AG04450 (cell line): ENCODE results near the gene GPHN. TPM values are rescaled to one million over a fixed set of nuclear protein-coding genes. Genes with fewer than 3 reads are reported as not detected.
"Not testable (repeated sequence)": the region's sequence is repeated elsewhere in the genome, so short reads cannot be mapped to it uniquely, and the experiment has no call there.

Experiments used
- CTCF ChIA-PET: fragments of 300-600, 350-600 bp; formaldehyde crosslinking; extraction: SDS; loops from one replicate; lab custom pipeline; 2022; ENCODE audit warnings: antibody characterized with exemption, inconsistent platforms; lab: Charles Lee
- POLR2A ChIA-PET: fragments of 350-600 bp; formaldehyde crosslinking; extraction: SDS; loops from one replicate; lab custom pipeline; 2021; ENCODE audit warnings: antibody characterized with exemption, inconsistent platforms; lab: Yijun Ruan, JAX
- DNase-seq: peaks from one replicate; pipeline ENCODE4 v3.0.0-alpha.2; 2011; ENCODE audit warnings: low read depth, low spot score
- H3K27ac ChIP-seq: one replicate; pipeline ENCODE4 v1.5.1; 2012; ENCODE audit warnings: low read depth, low read length, control low read depth
- H3K27me3 ChIP-seq: one replicate; pipeline ENCODE4 v1.6.0; 2012; ENCODE audit warnings: low read length; ENCODE audit not compliant: control insufficient read depth, insufficient read depth
- H3K4me3 ChIP-seq: 2 replicates; pipeline ENCODE4 v1.5.1; 2011; ENCODE audit warnings: mild to moderate bottlenecking, low read depth, low read length, control low read depth
- H3K9me3 ChIP-seq: 2 replicates; pipeline ENCODE4 v1.5.1; 2012; ENCODE audit warnings: low read length; ENCODE audit not compliant: control insufficient read depth, insufficient read depth
- CTCF ChIP-seq: IDR thresholded peaks from 2 replicates; pipeline ENCODE4 v1.5.1; 2011; ENCODE audit warnings: low read depth, low read length, control low read depth, inconsistent platforms
- polyA plus RNA-seq: library from polyadenylated mRNA; depleted of rRNA; stranded (reverse); fragments of >200 nt; gene quantifications from 2 replicates; pipeline ENCODE4 v1.2.3, GENCODE V29; 2011

Gene GPHN
- polyA plus RNA-seq, 1 experiment, result 7.7 TPM

DNA sequence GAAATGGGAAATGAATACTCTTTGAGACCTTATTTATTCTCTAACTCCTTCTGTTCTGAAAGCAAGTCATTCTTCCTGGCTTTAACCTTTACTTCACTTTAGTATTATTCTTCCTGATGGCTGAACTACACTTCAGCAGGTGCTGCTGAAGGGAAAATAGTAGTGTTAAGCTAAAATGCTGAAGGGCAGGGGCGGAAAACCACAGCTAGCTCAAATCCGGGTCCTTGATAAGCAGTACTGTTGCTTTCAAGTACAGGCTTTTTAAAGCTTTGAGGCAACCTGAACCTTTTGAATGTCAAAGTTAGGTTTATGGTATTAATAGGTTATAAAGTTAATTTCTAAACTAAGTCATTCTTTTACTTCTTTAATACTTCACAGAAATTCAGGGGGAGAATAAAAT lies 11.0 kb upstream of the GPHN start:
- no peak for DNase-seq
- Histone ChIP-seq H3K27me3 (peaks cover 2% of the 10 kb centered on the region), H3K9me3 (no peaks in the 10 kb centered on the region), H3K27ac (no peak overlapping the region), H3K4me3 (no peak overlapping the region)
- ChIA-PET POLR2A (no interaction called here), CTCF (interaction anchor here (0.6 to 3.6 kb wide), 4 partner anchors 10 to 409 kb away, joined by 4 to 23 read pairs (median 12); partner anchors contain the start of gene GPHN)
- TF ChIP-seq CTCF, result no peak

- ChIA-PET POLR2A (interaction anchor here (1.6 kb wide), 1 partner anchor 10 kb away, joined by 5 read pairs; the partner anchor contains the start of gene GPHN), CTCF (interaction anchor here (0.6 to 3.6 kb wide), 10 partner anchors 9 to 898 kb away, joined by 3 to 23 read pairs (median 4); partner anchors contain the start of gene GPHN)
- no peaks in the 10 kb centered on the region for H3K9me3 ChIP-seq
- H3K27ac ChIP-seq, result no peak overlapping the region
- TF ChIP-seq CTCF, result no peak
- no peak overlapping the region for H3K4me3 ChIP-seq
- DNase-seq, result no peak
- no peaks in the 10 kb centered on the region for H3K27me3 ChIP-seq
Measured at GRCh38 chr14:66498311-66498710, 9.6 kb upstream of the GPHN start.

- ChIA-PET POLR2A (no interaction called here), CTCF (no interaction called here)
- no peak overlapping the region for H3K27ac ChIP-seq
- no peaks in the 10 kb centered on the region for H3K9me3 ChIP-seq
- H3K4me3 ChIP-seq, result no peak overlapping the region
- DNase-seq, result no peak
- no peak for TF ChIP-seq CTCF
- no peaks in the 10 kb centered on the region for H3K27me3 ChIP-seq
Measured at GRCh38 chr14:66501592-66501991, 6.4 kb upstream of the GPHN start.

DNA sequence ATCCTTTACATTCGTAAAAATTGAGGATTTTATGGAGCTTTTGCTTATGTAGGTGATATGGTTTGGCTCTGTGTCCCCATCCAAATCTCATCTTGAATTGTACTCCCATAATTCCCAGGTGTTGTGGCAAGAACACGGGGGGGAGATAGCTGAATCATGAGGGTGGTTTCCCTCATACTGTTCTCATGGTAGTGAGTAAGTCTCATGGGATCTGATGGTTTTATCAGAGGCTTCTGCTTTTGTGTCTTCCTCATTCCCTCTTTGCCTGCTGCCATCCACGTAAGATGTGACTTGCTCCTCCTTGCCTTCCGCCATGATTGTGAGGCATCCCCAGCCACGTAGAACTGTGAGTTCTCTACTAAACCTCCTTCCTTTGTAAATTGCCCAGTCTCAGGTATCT lies 5.1 kb upstream of the GPHN start:
- H3K27ac ChIP-seq, H3K9me3 ChIP-seq, H3K27me3 ChIP-seq, POLR2A ChIA-PET, CTCF ChIA-PET, H3K4me3 ChIP-seq, DNase-seq: not testable (repeated sequence)

DNA sequence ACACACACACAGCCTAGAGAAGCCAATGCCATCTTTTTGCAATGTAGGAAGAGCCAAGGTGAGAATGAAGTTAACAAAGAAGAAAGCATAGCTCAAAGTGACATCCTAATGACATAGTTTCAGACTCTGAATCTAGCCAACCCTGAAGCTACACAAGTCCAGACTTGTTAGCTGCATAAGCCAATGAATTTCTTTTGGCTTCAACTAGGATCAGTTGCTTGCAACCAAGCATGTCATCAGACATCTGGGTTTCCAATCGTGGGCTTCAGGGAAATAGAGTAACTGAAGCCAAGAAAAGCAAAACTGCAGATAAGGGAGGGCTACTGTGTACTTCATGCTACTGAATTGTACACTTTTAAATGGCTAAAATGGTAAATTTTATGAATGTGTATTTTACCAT lies 4.4 kb upstream of the GPHN start:
- TF ChIP-seq CTCF, result no peak
- no peak overlapping the region for H3K4me3 ChIP-seq
- H3K27ac ChIP-seq, result no peak overlapping the region
- H3K9me3 ChIP-seq, result no peaks in the 10 kb centered on the region; the same call in 1 of the 2 replicates
- ChIA-PET CTCF (no interaction called here), POLR2A (no interaction called here)
- no peaks in the 10 kb centered on the region for H3K27me3 ChIP-seq
- no peak for DNase-seq
